ENCODE data around the gene SOX10.

Gene SOX10

DNA sequence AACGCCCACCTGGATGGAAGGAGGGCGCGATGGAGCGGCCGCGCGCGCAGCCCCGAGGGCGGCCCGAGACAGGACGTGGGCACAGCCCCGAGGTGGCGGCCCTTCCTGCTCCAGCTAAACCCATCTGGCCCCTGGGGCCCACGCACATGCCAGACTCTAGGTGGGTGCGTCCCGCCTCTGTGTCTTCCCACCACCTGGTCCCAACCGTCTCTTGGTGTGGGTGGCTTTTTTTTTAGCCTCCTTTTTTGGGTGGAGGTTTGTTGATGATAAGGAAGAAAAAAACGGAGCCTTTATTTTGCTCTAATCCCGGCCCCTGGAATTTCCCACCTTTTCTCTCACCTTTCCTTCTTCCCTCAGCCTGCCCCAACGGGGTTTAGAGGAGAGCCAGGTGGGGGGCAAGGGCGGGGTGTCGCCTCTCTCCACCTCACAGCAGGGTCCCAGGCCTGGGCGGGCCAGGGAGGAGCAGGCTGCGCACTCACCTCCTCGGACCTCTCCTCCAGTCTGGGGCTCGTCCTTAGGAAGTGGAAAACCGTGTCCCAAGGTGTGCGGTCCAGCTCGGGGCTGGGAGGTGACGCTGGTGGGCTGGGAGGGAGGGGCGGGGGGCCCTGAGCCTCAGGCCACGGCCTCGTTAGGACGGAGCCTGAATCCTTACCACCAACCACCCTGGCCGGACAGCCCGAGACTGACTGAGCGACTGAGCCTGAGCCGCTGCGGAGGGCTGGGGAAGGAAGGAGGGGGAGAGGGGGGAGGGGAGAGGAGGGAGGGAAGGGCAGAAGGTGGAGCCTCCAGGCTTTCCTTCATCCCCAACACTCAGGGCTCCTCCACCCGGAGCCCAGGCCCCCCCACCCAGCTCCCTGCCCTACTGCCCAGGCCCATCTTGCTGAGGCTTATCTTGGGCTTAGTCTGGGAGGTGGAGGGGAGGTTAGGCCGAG lies at the start of gene SOX10:
TSS of gene SOX10 (minus strand) at position 696 of the 932 bp plus-strand sequence. CDS start 771 bp downstream, outside the sequence.
- no peak for DNase-seq (ENCODE audit: low read depth)

DNA sequence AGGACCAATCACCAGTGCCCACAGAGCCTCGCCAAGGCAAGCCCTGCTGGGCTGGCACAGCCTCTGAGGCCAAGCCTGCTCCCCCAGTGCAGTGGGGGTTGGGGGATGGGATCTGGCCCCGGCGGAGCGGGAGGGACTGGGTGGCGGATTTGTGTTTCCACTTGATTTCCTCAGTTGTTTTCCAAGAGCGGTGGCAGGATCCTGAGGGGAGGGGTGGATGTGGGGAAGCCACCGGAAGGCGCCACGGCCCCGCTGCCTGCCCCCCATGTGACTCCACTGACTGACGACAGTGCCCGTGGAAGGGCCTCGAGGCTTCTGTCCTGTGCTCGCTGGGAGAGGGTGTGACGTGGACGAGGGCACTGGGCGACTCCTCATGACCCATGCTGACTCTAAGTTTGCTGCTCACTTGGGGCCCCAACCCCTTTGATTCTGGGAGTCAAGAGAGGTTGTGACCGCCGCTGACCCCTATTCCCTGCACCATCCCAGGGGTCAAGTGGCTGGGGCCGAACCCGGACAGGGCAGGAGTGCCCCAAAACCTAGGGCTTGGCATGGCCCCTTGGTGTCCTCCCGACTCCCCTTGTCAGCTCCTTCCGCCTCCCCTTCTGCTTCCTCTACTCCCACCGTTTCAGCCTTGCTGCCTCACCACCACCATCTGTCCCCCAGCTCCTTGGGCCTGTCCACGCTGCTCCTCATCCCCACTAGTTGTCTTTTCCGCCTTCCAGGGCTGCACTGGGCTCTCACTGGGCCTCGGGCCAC lies 49.3 kb upstream of the SOX10 start:
- no peak overlapping the region for H3K4me3 ChIP-seq (ENCODE audit: low read length)
- no peak for DNase-seq (ENCODE audit: low read depth)
- TF ChIP-seq, protein P1, sequence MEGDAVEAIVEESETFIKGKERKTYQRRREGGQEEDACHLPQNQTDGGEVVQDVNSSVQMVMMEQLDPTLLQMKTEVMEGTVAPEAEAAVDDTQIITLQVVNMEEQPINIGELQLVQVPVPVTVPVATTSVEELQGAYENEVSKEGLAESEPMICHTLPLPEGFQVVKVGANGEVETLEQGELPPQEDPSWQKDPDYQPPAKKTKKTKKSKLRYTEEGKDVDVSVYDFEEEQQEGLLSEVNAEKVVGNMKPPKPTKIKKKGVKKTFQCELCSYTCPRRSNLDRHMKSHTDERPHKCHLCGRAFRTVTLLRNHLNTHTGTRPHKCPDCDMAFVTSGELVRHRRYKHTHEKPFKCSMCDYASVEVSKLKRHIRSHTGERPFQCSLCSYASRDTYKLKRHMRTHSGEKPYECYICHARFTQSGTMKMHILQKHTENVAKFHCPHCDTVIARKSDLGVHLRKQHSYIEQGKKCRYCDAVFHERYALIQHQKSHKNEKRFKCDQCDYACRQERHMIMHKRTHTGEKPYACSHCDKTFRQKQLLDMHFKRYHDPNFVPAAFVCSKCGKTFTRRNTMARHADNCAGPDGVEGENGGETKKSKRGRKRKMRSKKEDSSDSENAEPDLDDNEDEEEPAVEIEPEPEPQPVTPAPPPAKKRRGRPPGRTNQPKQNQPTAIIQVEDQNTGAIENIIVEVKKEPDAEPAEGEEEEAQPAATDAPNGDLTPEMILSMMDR (conservative IDR thresholded peaks at IDR 0.05; ENCODE audit: low read length): no peak

More for the DNA sequence above, at the start of gene SOX10:
- TF ChIP-seq, protein P1 (conservative IDR thresholded peaks at IDR 0.05; ENCODE audit: low read length): no peak
- H3K4me3 ChIP-seq (ENCODE audit: low read length): no peak within 1 kb of the TSS

DNA sequence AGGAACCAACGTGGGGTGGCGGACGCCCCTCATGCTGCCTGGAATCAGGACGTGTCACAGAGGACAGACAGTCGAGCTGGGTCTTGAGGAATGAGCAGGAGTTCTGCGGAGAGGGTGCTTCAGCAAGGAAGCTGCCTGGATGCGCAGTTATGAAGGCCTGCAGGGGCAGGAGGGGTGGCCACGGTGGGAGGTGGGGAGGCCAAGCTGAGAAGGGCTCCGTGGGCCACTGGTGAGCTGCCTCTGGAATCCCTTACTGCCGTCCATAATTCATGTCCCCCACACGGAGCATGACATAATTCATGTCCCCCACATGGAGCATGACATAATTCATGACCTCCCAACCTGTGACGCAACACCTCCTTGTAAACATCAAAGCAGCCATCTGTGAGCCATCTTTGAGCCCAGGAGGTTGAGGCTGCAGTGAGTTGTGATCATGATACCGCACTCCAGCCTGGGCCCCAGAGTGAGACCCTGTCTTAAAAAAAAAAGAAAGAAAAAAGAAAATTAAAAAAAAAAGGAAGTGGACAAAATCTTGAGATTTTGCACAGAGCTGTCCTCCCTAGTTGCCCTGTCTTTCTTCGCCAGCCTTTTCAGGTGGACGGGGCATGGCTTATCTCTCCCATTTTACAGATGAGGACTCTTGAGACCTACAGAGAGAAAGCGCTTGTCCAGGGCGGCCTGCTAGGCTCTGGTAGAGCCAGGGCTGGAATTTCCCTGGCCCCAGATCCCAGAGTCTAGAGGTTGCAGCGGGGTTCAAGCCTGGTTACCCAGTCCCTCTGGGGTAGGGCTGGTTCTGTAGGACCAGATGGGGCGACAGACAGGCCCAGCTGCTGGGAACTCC lies 48.5 kb upstream of the SOX10 start:
- peak; percentile 68 for DNase-seq (ENCODE audit: low read depth)
- TF ChIP-seq, protein P1 (conservative IDR thresholded peaks at IDR 0.05; ENCODE audit: low read length): no peak
- no peak overlapping the region for H3K4me3 ChIP-seq (ENCODE audit: low read length)

DNA sequence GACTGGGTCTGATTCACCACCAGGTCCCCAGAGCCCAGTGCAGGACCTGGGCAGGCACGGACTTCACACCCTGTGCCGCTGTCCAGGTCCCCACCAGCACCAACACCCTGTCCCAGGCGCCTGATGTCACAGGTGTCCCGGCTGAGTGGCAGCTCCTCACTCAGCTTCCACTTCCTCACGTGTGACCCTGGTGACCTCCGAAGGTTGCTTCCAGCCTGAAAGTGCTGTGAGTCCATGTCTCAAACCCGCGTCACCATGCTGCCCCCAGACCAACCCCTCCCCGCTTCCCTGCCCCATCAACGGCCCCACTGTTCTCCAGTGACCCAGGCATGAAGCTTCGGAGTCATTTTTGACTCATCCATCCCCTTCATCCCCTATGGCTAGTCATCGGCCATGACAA lies 47.1 kb upstream of the SOX10 start:
- DNase-seq (ENCODE audit: low read depth): no peak
- TF ChIP-seq, protein P1 (conservative IDR thresholded peaks at IDR 0.05; ENCODE audit: low read length): no peak
- no peak overlapping the region for H3K4me3 ChIP-seq (ENCODE audit: low read length)

DNA sequence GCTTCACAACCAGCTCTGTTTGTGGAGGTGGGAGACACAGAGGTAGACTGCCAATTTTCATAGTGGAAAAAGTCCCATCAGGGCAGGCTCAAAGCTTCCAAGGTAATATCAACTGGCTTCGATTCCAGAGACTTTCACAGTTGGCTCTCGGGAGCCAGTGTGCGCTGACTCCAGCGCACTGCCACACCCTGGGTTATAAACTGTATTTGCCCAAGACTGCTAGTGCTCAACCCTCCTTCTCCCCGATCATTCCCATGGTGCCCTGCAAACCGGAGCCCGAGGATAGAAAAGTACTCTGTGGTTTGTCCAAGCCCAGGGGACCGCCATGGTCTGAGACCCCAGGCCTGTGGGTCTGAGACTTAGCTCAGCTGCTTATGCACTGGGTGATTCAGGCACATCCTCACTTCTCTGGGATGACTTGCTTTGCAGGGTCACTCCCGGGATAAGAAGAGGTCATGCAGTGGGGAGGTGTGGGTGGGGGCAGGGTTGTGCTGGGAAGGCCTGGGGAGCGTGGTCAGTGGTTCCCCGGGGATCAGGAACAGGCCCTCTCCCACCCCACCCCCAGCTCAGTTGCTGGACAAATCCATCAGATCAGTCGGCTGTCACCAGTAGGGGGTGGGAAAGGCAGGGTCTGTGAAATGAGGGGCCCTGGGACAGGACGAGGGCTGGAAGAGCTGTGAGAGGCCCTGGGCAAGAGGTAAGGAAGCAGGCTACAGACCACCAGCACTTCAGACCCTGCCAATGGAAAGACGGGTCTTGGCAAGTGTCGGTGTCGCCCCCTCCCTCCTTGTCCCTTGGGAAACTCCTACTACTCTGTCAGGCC lies 46.2 kb upstream of the SOX10 start:
- DNase-seq (ENCODE audit: low read depth): no peak
- TF ChIP-seq, protein P1 (conservative IDR thresholded peaks at IDR 0.05; ENCODE audit: low read length): no peak

DNA sequence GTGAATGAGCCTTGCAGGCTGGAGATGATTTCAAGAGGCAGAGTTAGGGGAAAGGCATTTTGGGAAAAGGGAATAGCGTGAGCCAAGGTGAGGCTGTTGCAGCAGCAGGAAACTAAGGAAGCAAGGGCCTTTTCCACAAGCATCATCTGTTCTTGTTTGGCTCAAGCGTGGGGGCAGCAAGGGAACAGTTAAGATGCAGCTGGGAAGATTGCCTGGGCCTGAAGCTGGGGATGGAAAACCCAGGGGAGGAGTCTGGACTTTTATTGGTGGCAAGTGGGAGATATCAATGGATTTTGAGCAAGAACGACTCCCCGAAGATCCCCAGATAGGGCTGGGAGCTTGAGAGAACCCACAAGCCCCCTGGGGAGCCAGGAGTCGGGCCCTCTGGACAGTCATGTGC lies 45.5 kb upstream of the SOX10 start:
- H3K4me3 ChIP-seq (ENCODE audit: low read length): no peak overlapping the region
- TF ChIP-seq, protein P1 (conservative IDR thresholded peaks at IDR 0.05; ENCODE audit: low read length): no peak

More for the DNA sequence above, 46.2 kb upstream of the SOX10 start:
- H3K4me3 ChIP-seq (ENCODE audit: low read length): no peak overlapping the region

More for the DNA sequence above, 45.5 kb upstream of the SOX10 start:
- no peak for DNase-seq (ENCODE audit: low read depth)

Data from AG10803 (cell line).